Stimulated activated CD4-positive, alpha-beta T cell treated with anti-CD3 and anti-CD28 coated beads, Interleukin-12 subunit alpha, Interleukin-12 subunit beta, amount 100 ng/mL, for 24 hours (primary cell): ENCODE measurements around the gene SPNS3.

Experiments used
- DNase-seq, 2 experiments: peaks; one replicate each; pipeline ENCODE4 v3.0.0-alpha.2; 2020; ENCODE audit warnings: low read depth in 2 of 2

Gene SPNS3, protein sequence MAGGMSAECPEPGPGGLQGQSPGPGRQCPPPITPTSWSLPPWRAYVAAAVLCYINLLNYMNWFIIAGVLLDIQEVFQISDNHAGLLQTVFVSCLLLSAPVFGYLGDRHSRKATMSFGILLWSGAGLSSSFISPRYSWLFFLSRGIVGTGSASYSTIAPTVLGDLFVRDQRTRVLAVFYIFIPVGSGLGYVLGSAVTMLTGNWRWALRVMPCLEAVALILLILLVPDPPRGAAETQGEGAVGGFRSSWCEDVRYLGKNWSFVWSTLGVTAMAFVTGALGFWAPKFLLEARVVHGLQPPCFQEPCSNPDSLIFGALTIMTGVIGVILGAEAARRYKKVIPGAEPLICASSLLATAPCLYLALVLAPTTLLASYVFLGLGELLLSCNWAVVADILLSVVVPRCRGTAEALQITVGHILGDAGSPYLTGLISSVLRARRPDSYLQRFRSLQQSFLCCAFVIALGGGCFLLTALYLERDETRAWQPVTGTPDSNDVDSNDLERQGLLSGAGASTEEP

DNA sequence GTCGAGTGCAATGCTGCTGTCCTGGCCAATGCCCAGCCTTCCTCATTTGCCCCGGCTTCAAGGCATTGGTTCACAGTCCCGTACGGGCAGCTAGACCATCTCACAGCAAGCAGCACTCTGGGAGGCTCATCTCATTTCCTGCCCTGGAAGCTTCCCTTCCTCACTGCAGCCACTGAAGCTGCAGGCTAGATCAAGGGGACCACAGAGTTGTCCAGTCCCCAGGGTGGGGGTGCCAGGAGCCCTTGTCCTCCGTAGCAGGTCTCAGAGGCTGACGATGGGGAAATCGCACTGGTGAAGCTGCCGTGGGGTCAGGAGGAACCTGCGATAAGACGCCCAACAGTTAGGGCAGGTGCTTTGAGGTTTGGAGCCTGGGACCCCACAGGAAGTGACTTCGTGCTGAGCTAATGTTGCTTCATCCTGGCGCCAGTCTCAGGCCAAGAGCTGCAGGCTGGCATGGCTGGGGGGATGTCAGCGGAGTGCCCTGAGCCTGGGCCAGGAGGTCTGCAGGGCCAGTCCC is at the start of gene SPNS3:
Gene SPNS3, plus strand, starts transcription at position 426 of the 517 bp plus-strand sequence. Its CDS starts 28 bp downstream, at position 454.
- DNase-seq = no peak

DNA sequence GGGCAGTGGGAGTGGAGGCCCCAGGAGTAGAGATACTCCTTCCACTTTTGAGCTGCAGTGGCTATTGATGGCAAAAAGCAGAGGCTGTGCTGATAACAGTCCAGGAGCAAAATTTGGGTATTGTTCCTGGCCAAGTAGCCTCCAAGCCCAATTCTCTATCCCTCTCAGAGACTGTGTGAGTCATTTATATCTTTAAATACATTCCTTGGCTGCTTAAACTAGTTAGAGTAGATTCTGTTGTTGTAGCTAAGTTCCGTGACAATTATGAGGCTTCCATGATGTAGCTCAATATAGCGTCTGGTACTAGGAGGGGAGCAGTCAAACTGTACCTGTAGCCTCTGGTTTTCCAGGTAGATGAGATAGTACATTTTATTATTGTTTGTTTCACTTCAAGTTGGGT is 47.3 kb upstream of the SPNS3 start:
- no peak for DNase-seq

DNA sequence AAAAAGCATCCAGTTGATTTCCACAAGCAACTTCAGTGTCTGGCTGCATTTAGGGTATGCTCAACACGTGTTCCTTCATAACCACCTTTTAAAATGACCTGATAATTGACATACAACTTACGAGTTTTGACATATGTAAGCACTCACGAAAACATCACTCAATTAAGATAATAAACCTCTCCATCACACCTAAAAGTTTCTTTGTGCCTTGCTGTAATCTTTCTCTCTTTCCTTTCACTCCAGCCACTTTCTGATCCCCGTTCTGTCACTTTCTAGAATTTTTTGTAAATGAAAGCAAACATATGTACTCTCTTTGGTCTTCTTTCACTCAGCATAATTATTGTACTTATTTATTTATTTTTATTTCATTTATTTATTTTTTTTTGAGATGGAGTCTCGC is 46.6 kb upstream of the SPNS3 start:
- DNase-seq = no peak

DNA sequence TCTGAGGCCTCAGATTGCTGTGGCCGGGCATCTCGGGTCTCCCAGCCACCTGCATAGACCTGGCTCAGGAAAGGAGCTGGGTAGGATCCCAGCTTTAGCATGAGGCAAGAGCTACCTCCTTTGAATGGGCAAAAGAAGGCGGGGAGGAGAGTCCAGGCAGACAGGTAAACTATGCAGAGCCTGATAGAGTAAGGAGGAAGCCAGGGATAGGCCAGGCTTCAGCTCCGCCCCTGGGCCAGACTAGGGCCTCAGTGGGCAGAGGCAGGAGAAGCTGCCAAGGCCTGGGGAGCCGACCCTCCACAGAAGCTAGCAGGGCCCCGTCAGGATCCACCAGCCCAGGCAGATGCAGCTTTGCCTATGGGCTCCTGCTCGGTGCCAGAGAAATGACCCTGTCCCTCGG is 44.7 kb upstream of the SPNS3 start:
- DNase-seq = no peak

DNA sequence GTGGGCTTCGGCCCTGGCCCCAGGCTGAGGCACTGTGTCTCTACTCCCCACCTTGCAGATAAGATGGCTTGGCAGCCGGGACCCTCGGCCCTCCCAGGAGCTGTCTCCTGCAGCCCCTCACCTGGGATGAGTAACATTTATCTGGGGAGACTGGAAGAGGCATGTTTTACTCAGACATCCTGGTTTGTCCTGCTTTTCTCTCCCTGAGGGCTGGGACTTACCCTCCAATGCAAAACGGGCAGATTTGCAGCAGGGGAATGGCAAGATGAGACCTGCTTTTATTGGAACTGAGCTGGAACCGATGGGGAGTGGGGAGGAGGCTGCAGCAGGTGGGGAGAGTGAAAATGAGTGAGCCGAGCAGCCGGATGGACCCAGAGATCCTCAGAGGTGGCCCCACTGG is 39.9 kb upstream of the SPNS3 start:
- DNase-seq = no peak

DNA sequence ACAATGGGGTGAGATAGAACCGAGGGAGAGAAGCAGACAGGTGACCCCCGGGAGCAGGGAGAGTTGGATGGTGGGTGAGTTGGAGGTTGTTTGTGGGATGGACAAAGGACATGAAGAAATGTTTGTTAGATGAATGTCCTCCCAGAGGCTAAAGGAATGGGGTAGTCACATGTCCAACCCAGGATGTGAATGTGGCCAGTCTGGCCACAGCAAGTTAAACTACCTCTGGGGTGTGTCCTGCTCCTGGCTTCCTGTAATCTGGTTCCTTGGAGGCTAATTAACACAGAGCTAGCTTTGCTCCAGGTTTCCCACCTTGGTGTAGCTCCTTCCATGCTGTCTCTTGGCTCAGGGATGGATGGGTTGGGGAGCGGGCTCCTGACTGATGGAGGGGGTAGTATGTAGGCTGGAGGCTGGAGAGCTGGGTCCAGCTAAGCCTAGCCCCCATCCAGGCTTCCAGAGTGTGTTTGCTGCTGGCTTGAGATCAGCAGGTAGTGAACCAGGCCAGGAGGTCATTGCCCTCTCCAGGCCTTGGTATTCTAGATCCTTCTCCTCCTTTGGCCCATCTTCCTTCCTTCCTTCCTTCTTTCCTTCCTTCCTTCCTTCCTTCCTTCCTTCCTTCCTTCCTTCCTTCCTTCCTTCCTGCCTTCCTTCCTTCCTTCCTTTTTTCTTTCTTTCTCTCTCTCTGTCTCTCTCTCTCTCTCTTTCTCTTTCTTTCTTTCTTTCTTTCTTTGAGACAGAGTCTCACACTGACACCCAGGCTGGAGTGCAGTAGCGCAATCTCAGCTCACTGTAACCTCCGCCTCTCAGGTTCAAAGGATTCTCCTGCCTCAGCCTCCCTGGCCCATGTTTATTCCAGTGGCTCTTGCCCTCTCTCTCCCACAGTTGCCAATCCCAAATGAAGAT is 39.3 kb upstream of the SPNS3 start:
- DNase-seq = no peak

DNA sequence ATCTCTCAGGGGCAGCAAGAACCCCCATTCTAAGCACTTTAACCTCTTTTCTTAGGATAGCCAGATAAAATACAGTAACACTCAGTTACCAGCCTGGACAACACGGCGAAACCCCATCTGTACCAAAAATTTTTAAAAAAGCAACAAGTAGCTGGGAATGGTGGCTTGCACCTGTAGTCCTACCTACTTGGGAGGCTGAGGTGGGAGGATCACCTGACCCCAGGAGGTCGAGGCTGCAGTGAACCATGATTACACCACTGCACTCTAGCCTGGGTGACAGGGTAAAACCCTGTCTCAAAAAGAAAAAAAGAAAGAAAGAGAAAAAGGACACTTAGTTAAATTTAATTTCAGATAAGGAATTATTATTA is 38.6 kb upstream of the SPNS3 start:
- no peak for DNase-seq

DNA sequence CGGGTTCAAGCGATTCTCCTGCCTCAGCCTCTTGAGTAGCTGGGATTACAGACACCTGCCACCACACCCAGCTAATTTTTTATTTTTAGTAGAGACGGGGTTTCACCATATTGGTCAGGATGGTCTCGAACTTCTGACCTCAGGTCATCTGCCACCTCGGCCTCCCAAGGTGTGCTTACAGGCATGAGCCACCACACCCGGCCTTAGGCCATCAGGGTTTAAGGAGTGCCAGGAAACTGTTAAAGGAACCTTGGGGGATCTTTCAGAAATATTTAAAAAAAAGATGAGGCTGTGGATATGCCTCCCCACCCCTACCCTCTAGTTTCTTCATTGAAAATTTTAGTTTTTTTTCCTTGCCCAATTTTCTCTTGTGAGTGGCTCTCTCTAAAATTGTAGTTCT is 35.9 kb upstream of the SPNS3 start:
- no peak for DNase-seq

DNA sequence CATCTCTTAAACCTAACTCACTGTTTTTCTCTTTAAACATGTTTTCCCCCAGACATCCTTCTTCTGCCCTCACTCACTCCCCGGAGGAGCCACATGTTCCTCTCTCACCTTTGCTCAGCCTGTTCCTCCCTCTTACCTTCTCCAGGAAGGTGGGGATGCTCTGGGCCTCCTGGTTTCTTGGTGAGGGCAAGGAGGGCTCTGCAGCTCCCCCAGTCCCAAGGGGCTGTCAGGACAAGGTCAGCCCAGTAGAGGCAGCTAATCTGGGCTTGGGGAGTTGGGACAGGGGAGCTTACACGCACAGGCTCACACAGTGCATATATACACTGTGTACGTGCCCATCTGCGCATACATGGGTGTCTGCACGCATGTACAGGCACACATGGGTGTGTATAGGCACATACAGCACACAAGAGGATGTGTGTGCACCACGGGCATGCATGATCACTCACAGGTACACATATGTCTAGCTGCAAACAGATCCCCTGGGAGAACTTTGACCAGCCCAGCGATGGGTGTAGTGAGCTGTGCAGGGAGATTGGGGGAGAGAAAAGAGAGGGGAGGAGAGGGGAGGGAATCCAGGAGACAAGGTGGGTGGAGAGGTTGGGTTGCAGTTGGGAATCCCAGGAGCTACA is 28.6 kb upstream of the SPNS3 start:
- no peak for DNase-seq

DNA sequence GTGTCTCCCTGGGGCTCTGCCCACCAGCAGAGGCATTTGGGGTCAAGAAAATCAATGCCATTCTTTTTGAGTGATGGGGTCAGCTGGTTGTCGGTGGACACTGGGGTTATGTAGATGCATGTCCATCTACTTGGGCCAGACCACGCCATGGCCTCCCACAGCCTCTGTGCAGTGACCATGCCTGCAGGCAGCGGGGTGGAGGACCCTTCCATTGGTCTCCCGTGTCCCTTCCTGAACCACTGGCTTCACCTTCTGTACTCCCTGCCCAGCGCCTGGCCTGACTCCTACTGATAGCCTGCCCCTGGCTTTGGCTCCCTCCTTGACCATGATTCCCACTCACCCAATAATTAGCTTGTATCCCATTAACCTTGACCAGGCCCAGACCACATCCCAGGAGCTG is 28.0 kb upstream of the SPNS3 start:
- DNase-seq = no peak

DNA sequence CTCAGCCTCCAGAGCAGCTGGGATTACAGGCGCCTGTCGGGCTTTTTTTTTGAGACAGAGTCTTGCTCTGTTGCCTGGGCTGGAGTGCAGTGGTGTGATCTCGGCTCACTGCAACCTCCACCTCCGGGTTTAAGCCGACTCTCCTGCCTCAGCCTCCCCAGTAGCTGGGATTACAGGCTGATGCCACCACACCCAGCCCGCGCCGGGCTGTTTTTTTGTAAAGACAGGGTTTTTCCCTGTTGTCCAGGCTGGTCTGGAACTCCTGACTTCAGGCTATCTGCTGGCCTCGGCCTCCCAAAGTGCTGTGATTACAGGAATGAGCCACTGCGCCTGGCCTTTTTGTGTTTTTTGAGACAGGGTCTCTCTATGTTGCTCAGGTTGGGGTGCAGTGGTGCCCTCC is 27.4 kb upstream of the SPNS3 start:
- DNase-seq = no peak

DNA sequence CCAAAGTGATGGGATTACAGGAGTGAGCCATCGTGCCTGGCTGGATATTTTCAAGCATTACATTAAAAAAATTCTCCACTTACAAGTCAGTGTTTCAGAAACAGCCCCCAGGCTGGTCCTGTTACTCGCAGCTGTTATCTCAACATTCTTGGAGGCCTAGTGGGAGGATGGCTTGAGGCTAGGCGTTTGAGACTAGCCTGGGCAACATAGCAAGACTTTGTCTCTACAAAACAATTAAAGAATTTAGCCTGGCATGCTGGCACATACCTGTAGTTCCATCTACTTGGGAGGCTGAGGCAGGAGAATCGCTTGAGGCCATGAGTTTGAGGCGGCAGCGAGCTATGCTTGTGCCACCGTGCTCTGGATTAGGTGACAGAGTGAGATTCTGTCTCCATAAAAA is 26.5 kb upstream of the SPNS3 start:
- no peak for DNase-seq

DNA sequence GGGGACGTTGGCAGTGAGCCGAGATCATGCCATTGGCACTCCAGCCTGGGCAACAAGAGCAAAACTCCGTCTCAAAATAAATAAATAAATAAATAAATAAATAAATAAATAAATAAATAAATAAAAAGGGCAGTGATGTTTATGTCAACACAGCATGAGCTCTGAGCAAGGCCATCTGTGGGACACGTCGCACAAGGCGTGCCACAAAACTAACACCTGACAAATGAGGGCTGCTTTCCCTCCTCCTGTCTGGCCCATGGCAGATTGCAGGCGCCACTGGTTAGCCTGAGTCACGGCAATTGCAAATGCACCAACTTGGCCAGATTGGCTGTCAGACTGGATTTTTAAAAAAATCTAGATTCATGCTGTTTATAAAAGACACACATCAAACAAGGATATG is 25.9 kb upstream of the SPNS3 start:
- no peak for DNase-seq

DNA sequence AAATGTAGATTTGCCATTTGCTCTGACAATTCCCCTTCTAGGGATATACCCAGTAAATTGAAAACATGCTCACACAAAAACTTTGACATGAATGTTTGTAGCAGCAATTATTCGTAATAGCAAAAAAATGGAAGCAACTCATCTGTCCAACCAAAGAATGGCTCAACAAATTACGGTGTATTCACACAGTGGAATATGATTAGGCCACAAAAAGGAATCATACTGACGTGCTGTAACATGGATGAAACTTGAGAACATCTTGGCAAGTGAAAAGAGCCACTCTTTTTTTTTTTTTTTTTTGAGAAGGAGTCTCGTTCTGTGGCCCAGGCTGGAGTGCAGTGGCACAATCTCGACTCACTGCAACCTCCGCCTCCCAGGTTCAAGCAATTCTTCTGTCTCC is 24.1 kb upstream of the SPNS3 start:
- DNase-seq = no peak

DNA sequence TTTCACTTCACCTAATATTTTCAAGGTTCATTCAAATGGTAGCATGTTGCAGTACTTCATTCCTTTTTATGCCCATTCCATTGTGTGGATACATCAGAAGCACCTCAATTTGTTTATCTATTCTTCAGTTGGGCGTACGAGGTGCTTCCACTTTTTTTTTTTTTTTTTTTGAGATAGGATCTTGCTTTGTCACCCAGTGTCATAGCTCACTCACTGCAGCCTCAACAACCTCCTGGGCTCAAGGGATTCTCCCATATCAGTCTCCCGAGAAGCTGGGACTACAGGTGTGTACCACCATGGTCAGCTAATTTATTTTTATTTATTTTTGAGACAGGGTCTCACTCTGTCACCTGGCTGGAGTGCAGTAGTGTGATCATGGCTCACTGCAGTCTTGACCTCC is 22.5 kb upstream of the SPNS3 start:
- no peak for DNase-seq

DNA sequence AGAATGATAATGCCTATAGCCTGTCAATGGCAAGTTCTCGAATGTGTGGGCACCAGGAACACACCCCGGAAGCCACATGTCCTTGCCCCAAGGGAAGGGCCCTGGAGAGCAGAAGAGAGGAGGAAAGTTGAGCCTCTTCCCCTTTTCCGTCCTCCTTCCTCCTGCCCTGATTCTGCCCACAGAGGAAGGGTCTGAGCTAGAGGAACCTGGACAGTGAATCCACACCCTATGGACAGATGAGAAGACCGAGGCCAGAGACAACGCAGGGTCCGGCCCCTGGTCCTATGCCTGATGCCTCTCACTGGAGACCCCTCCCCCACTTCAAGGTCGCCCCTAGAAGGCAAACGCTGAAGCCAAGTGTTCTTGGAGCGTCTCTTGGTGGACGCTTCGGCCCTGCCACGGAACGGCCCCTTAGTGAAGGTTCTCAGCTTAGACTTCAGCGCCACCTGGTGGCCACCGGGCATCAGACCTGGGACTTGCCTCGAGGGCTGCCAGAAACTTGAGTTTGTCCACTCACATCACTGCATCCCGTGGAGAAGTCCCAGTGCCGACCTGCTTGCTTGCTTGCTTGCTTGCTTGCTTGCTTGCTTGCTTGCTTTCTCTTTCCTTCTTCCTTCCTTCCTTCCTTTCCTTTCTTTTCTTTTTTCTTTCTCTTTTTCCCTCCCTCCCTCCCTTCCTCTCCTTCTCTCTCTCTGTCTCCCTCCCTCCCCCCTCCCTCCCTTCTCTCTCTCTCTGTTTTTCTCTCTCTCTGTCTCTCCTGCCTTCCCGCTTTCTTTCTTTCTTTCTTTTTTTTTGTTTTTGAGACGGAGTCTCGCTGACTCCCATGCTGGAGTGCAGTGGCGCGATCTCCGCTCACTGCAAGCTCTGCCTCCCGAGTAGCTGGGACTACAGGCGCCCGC is 20.6 kb upstream of the SPNS3 start:
- DNase-seq = peak; percentile 77 to 92

DNA sequence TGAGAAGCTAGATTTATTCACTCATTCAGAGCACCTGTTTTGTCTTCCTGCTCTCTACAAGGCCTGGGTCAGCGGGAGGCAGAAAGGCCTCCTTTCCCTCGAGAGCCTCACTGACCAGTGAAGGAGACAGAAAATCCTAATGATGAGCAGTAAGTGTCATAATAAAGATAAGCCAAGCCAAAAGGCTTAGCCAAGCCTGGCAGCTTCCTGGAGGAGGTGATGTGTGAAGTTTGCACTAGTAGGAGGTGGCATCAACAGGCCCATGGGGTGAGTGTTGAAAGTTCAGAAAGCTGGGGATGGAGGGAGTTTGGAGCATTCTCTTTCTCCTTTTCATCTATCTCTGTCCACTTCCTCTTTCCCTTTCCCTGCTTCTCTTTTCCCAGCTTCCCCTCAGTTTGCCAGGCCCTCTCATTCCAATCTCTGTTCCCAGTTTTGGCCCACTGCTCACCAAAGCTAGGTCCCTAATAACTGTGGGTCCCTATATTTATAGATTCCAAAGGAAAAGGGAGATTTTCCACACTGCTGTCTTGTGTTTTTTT is 16.5 kb upstream of the SPNS3 start:
- DNase-seq = no peak

DNA sequence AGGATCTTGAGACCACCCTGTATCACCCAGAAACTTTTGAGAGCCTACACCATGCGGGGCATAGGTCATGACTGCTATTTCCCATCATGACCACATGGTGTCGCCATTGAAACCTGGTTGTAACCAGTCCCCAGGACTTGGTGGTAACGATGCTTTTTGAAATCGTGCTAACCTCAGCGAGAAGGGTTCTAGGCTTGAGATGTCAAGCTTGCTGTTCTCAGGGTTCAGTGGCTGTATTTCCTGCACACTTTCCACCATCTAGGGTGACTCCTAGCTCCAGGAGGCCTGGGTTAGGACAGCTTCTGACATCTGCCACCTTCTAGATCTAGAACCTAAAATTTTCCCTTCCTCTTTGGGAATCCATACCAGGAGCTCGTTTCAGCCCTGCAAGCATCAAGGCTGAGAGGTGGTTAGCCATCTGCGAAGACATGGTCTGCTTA is 13.0 kb upstream of the SPNS3 start:
- DNase-seq = peak; percentile 34 to 35

DNA sequence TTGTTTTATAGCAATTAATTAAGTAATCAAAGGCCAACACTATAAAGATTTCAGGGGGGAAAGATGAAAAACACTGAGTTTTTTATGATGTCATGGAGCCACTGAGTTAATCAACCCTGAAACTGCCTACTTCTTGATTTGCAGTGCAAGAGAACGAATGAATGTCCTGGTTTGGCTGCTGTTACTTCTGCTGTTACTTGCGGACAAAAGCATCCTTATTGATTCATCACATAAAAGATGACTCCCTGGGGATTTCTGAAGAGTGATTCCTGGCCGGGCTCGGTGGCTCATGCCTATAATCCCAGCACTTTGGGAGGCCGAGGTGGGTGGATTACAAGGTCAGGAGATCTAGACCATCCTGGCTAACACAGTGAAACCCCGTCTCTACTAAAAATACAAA is 10.9 kb upstream of the SPNS3 start:
- DNase-seq = no peak

DNA sequence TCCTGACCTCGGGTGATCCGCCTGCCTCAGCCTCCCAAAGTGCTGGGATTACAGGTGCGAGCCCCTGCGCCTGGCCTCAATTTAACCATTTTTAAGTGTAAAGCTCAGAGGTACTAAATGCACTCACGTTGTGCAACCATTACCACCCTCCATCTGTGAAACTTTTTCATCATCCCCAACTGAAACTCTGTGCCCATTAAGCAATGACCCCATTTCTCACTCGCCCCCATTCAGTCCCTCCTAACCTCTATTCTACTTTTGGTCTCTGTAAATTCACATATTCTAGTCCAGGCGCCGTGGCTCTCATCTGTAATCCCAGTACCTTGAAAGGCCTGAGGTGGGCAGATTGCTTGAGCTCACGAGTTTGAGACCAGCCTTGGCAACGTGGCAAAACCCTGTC is 8.3 kb upstream of the SPNS3 start:
- no peak for DNase-seq
